Stimulated activated CD8-positive, alpha-beta memory T cell treated with anti-CD3 and anti-CD28 coated beads, Interleukin-7, amount 100 ng/mL, for 48 hours (primary cell): Measurements from ENCODE around the gene CNN3.

Experiments used
- DNase-seq, 2 donors: peaks; one replicate each; pipeline ENCODE4 v3.0.0-alpha.2; 2020; ENCODE audit warnings: low read depth in 1 of 2; ENCODE audit errors: extremely low read depth in 1 of 2

CNN3 gene

GRCh38 chr1:94892604-94893254 lies 34.2 kb downstream of the CNN3 start:
- DNase-seq = no peak

GRCh38 chr1:94888201-94888600 lies 38.7 kb downstream of the CNN3 start:
- no peak for DNase-seq

- no peak for DNase-seq
Observed at GRCh38 chr1:94887603-94888171, 39.2 kb downstream of the CNN3 start.

- no peak for DNase-seq
Observed at GRCh38 chr1:94887106-94887505, 39.8 kb downstream of the CNN3 start.

GRCh38 chr1:94886361-94886760 lies 40.5 kb downstream of the CNN3 start:
- DNase-seq = no peak

GRCh38 chr1:94884507-94884906 lies 42.4 kb downstream of the CNN3 start:
- DNase-seq = no peak

GRCh38 chr1:94884106-94884505 lies 42.8 kb downstream of the CNN3 start:
- DNase-seq = no peak

- no peak for DNase-seq
Observed at GRCh38 chr1:94883691-94884090, 43.2 kb downstream of the CNN3 start.

- DNase-seq = no peak
Observed at GRCh38 chr1:94878329-94878728, 48.6 kb downstream of the CNN3 start.

GRCh38 chr1:94876362-94876761 lies 50.5 kb downstream of the CNN3 start:
- DNase-seq = no peak

GRCh38 chr1:94875794-94876193 lies 51.1 kb downstream of the CNN3 start:
- no peak for DNase-seq

- DNase-seq = no peak
Observed at GRCh38 chr1:94874423-94874822, 52.5 kb downstream of the CNN3 start.

GRCh38 chr1:94873520-94874351 lies 53.2 kb downstream of the CNN3 start:
- DNase-seq = no peak

- no peak for DNase-seq
Observed at GRCh38 chr1:94872771-94873495, 54.0 kb downstream of the CNN3 start.

GRCh38 chr1:94871031-94871430 lies 55.9 kb downstream of the CNN3 start:
- DNase-seq = no peak

- DNase-seq = no peak
Observed at GRCh38 chr1:94866164-94866807, 60.6 kb downstream of the CNN3 start.

GRCh38 chr1:94865360-94865759 lies 61.5 kb downstream of the CNN3 start:
- DNase-seq = no peak

GRCh38 chr1:94864821-94865220 lies 62.1 kb downstream of the CNN3 start:
- no peak for DNase-seq

GRCh38 chr1:94863919-94864318 lies 63.0 kb downstream of the CNN3 start:
- no peak for DNase-seq

- no peak for DNase-seq
Observed at GRCh38 chr1:94863297-94863911, 63.5 kb downstream of the CNN3 start.
